Gastroesophageal sphincter (tissue), 3 donors: Measurements from ENCODE around the gene SLC2A9.

ENCODE experiments used
- CTCF ChIP-seq, 4 experiments: fragments of 200-600 bp in 2 of 4; fragments of 450-650 bp in 2 of 4; sonication (generic) in 1 of 4; IDR thresholded peaks; one replicate each; pipeline ENCODE4 v1.5.1; 2017 to 2019; ENCODE audit warnings: antibody characterized with exemption in 4 of 4, mild to moderate bottlenecking in 2 of 4, moderate library complexity in 2 of 4
- POLR2A ChIP-seq, 2 donors: fragments of 450-650 bp; IDR thresholded peaks; one replicate each; pipeline ENCODE4 v1.6.1; 2017; ENCODE audit warnings: antibody characterized with exemption in 2 of 2, mild to moderate bottlenecking in 2 of 2, moderate library complexity in 1 of 2
- POLR2AphosphoS5 ChIP-seq: sonication (generic); formaldehyde crosslinking; IDR thresholded peaks from one replicate; pipeline ENCODE4 v1.6.1; 2017; ENCODE audit warnings: antibody characterized with exemption

GRCh38 chr4:9847968-9848748, 173.1 kb downstream of the SLC2A9 start:
- TF ChIP-seq CTCF (IDR thresholded peaks at IDR 0.05): no peak
- no peak for TF ChIP-seq POLR2A (IDR thresholded peaks at IDR 0.05)
- no peak for TF ChIP-seq POLR2AphosphoS5
